Erythroblast (primary cell): ENCODE measurements around the gene TAX1BP3.

ENCODE experiments used
- DNase-seq, 2 experiments: peaks; one replicate each; lab custom pipeline; 2025; lab: John Stamatoyannopoulos, UW
- GATA1 ChIP-seq: IDR thresholded peaks from 2 replicates; pipeline ENCODE4 v1.6.1; 2011; ENCODE audit warnings: low read depth, mild to moderate bottlenecking, control low read depth, low read length, moderate library complexity
- POLR2A ChIP-seq: IDR thresholded peaks from 2 replicates; pipeline ENCODE4 v1.6.1; 2011; ENCODE audit warnings: mild to moderate bottlenecking, low read length

The TAX1BP3 gene

DNA sequence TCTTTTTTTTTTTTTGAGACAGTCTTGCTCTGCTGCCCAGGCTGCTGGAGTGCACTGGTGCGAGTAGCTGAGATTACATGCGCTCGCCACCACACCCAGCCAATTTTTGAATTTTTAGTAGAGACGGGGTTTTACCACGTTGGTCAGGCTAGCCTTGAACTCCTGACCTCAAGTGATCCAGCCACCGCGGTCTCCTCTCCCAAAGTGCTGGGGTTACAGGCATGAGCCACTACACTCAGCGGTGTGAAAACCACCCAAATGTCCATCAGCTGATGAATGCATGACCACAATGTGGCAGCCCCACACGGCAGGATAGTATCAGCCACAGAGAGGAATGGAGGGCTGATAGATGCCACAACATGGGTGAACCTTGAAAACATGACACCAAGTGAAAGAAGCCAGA is 25.5 kb upstream of the TAX1BP3 start:
- no peak for DNase-seq
- no peak for TF ChIP-seq GATA1
- no peak for TF ChIP-seq POLR2A

- no peak for TF ChIP-seq POLR2A
- no peak for TF ChIP-seq GATA1
- no peak for DNase-seq
Measured at GRCh38 chr17:3693141-3693540, 24.8 kb upstream of the TAX1BP3 start.

GRCh38 chr17:3692346-3692745 is 24.0 kb upstream of the TAX1BP3 start:
- no peak for TF ChIP-seq GATA1

DNA sequence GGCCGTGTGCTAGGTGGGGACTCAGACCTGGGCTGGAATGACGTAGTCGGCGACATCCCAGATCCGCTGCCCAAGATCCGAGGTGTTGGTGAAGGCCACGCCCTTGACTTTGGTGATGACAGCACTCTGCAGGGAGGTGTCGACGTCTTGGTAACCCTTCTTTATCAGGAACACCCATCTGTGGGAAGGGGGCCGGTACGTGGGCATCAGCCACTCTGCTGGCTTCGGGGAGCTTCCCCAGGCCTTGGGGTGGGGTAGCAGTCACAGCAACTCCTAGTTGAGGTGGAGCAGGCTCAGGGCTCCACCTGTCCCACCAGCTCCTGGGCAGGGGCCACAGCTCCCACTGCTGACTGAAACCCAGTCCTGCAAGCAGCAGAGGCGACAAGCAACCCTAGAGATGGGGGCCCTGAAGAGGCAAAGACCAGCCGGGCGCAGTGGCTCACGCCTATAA is 23.3 kb upstream of the TAX1BP3 start:
- TF ChIP-seq GATA1 (no peak), POLR2A (no peak)
- no peak for DNase-seq

More at GRCh38 chr17:3692346-3692745, 24.0 kb upstream of the TAX1BP3 start:
- DNase-seq, result peak; percentile 24 to 35

- DNase-seq, result no peak
- no peak for TF ChIP-seq POLR2A
- TF ChIP-seq GATA1, result no peak
Measured at GRCh38 chr17:3690094-3690715, 21.8 kb upstream of the TAX1BP3 start.

- TF ChIP-seq POLR2A (no peak), GATA1 (no peak)
- DNase-seq, result no peak
Measured at GRCh38 chr17:3689262-3690093, 21.1 kb upstream of the TAX1BP3 start.

- TF ChIP-seq POLR2A (no peak), GATA1 (no peak)
- no peak for DNase-seq
Measured at GRCh38 chr17:3688852-3689261, 20.5 kb upstream of the TAX1BP3 start.

GRCh38 chr17:3688027-3688553 is 19.7 kb upstream of the TAX1BP3 start:
- no peak for DNase-seq
- TF ChIP-seq GATA1, result no peak
- TF ChIP-seq POLR2A, result no peak

DNA sequence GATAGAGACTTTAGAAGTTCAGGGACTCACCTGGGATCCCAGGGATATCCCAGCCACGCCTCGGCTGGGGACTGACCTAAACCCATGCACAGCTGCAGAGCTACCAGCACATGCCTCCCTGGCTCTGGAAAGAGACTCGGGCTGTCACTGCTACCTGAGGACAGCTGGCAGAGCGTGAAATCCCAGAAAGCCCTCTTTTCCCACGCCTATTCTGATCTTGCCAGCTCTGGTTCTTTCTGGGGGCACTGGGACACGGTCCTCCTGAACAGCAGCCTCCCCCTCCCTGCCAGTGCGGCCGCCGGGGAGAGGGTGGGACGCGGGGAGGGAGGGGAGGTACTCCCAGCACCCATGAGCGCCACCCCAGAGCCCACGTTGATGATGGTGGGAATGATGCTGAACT is 16.8 kb upstream of the TAX1BP3 start:
- DNase-seq, result no peak
- TF ChIP-seq POLR2A, result no peak
- no peak for TF ChIP-seq GATA1

GRCh38 chr17:3683054-3683511 is 14.7 kb upstream of the TAX1BP3 start:
- TF ChIP-seq GATA1, result no peak
- TF ChIP-seq POLR2A, result no peak
- peak; percentile 33 to 62 for DNase-seq

DNA sequence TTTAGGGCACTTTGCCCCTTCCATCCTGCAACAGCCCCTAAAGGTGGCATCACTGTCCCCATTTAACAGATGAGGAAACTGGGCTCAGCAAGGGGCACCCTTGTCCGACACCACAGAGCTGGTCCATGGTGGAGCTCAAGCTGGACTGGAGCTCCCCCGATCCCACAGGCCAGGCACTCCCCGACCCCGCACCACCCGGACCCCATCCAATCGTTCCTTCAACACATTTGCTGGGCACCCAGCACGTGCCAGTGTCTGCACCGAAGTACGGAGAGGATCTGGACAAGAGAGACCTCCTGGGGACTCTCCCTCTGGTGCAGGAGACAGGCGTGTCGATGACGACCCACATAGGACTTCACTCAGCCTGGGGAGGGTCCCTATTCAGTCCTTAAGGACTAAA is 13.7 kb upstream of the TAX1BP3 start:
- no peak for TF ChIP-seq GATA1
- TF ChIP-seq POLR2A, result no peak
- no peak for DNase-seq

GRCh38 chr17:3681565-3681964 is 13.2 kb upstream of the TAX1BP3 start:
- DNase-seq, result no peak
- TF ChIP-seq POLR2A (no peak), GATA1 (no peak)

- no peak for TF ChIP-seq GATA1
- TF ChIP-seq POLR2A, result no peak
- no peak for DNase-seq
Measured at GRCh38 chr17:3681057-3681456, 12.7 kb upstream of the TAX1BP3 start.

- TF ChIP-seq GATA1 (no peak), POLR2A (no peak)
- no peak for DNase-seq
Measured at GRCh38 chr17:3679531-3680126, 11.3 kb upstream of the TAX1BP3 start.

- DNase-seq, result no peak
- TF ChIP-seq GATA1 (no peak), POLR2A (no peak)
Measured at GRCh38 chr17:3678821-3679530, 10.6 kb upstream of the TAX1BP3 start.
